Measurements from ENCODE around the gene CTNNA3. TPM values are rescaled to one million over a fixed set of nuclear protein-coding genes. Genes with fewer than 3 reads are reported as not detected.
"Not testable (repeated sequence)": the region's sequence is repeated elsewhere in the genome, so short reads cannot be mapped to it uniquely, and the experiment has no call there.

CTNNA3 gene
- total RNA-seq, 1 experiment from 2014 or later = not detected

GRCh38 chr10:66390926-66391325 is 1305.1 kb downstream of the CTNNA3 start:
- DNase-seq (ENCODE audit: low spot score) = no peak

GRCh38 chr10:66381045-66381444 is 1315.0 kb downstream of the CTNNA3 start:
- no peak for DNase-seq (ENCODE audit: low spot score)

- no peak for DNase-seq (ENCODE audit: low spot score)
Measured at GRCh38 chr10:66378117-66378876, 1317.7 kb downstream of the CTNNA3 start.

GRCh38 chr10:66368146-66368545 is 1327.8 kb downstream of the CTNNA3 start:
- DNase-seq (ENCODE audit: low spot score) = no peak

GRCh38 chr10:66366163-66366562 is 1329.8 kb downstream of the CTNNA3 start:
- DNase-seq (ENCODE audit: low spot score) = no peak

- no peak for DNase-seq (ENCODE audit: low spot score)
Measured at GRCh38 chr10:66365686-66366085, 1330.3 kb downstream of the CTNNA3 start.

GRCh38 chr10:66362522-66362921 is 1333.5 kb downstream of the CTNNA3 start:
- no peak for DNase-seq (ENCODE audit: low spot score)

- DNase-seq (ENCODE audit: low spot score) = not testable (repeated sequence)
Measured at GRCh38 chr10:66353822-66354221, 1342.2 kb downstream of the CTNNA3 start.

GRCh38 chr10:66353422-66353821 is 1342.6 kb downstream of the CTNNA3 start:
- DNase-seq (ENCODE audit: low spot score) = no peak

GRCh38 chr10:66350622-66351399 is 1345.2 kb downstream of the CTNNA3 start:
- no peak for DNase-seq (ENCODE audit: low spot score)

GRCh38 chr10:66349726-66350125 is 1346.3 kb downstream of the CTNNA3 start:
- no peak for DNase-seq (ENCODE audit: low spot score)

GRCh38 chr10:66349076-66349475 is 1346.9 kb downstream of the CTNNA3 start:
- DNase-seq (ENCODE audit: low spot score) = no peak

GRCh38 chr10:66337211-66337610 is 1358.8 kb downstream of the CTNNA3 start:
- no peak for DNase-seq (ENCODE audit: low spot score)

- DNase-seq (ENCODE audit: low spot score) = no peak
Measured at GRCh38 chr10:66336791-66337190, 1359.2 kb downstream of the CTNNA3 start.

GRCh38 chr10:66335753-66336152 is 1360.2 kb downstream of the CTNNA3 start:
- not testable (repeated sequence) for DNase-seq (ENCODE audit: low spot score)

GRCh38 chr10:66329147-66329546 is 1366.8 kb downstream of the CTNNA3 start:
- DNase-seq (ENCODE audit: low spot score) = no peak

- no peak for DNase-seq (ENCODE audit: low spot score)
Measured at GRCh38 chr10:66326876-66327275, 1369.1 kb downstream of the CTNNA3 start.

GRCh38 chr10:66322777-66323176 is 1373.2 kb downstream of the CTNNA3 start:
- DNase-seq (ENCODE audit: low spot score) = no peak

GRCh38 chr10:66321723-66322665 is 1374.0 kb downstream of the CTNNA3 start:
- peak; percentile 4 for DNase-seq (ENCODE audit: low spot score)

- no peak for DNase-seq (ENCODE audit: low spot score)
Measured at GRCh38 chr10:66318761-66319160, 1377.2 kb downstream of the CTNNA3 start.

- DNase-seq (ENCODE audit: low spot score) = no peak
Measured at GRCh38 chr10:66307826-66308225, 1388.2 kb downstream of the CTNNA3 start.

- no peak for DNase-seq (ENCODE audit: low spot score)
Measured at GRCh38 chr10:66301078-66301477, 1394.9 kb downstream of the CTNNA3 start.
